Trophoblast cell (in vitro differentiated cells and primary cell): Measurements from ENCODE around the gene WDR77.

Experiments
- DNase-seq, 2 donors: peaks; one replicate each; pipeline ENCODE4 v3.0.0-alpha.2; 2016
- H2AFZ ChIP-seq: 2 replicates; pipeline ENCODE4 v1.6.1; 2013; ENCODE audit warnings: low read length, moderate library complexity, mild to moderate bottlenecking; ENCODE audit not compliant: insufficient read depth, poor library complexity
- H2AK5ac ChIP-seq: 2 replicates; pipeline ENCODE4 v1.6.1; 2013; ENCODE audit warnings: mild to moderate bottlenecking, low read length
- H2BK120ac ChIP-seq: 2 replicates; pipeline ENCODE4 v1.6.1; 2013; ENCODE audit warnings: low read length, mild to moderate bottlenecking, moderate library complexity; ENCODE audit not compliant: insufficient read depth, poor library complexity
- H2BK12ac ChIP-seq: 2 replicates; pipeline ENCODE4 v1.6.1; 2013; ENCODE audit warnings: mild to moderate bottlenecking, low read length, moderate library complexity
- H2BK5ac ChIP-seq: 2 replicates; pipeline ENCODE4 v1.6.1; 2013; ENCODE audit warnings: low read length, low read depth, moderate library complexity, mild to moderate bottlenecking; ENCODE audit not compliant: poor library complexity
- H3K14ac ChIP-seq: 2 replicates; pipeline ENCODE4 v1.6.1; 2013; ENCODE audit warnings: mild to moderate bottlenecking, low read length
- H3K18ac ChIP-seq: 2 replicates; pipeline ENCODE4 v1.6.1; 2013; ENCODE audit warnings: mild to moderate bottlenecking, low read length
- H3K23ac ChIP-seq: 2 replicates; pipeline ENCODE4 v1.6.1; 2013; ENCODE audit warnings: low read length
- H3K27ac ChIP-seq: 2 replicates; pipeline ENCODE4 v1.5.1; 2013; ENCODE audit warnings: low read depth, mild to moderate bottlenecking, inconsistent platforms, low read length, moderate library complexity
- H3K27me3 ChIP-seq: 2 replicates; pipeline ENCODE4 v1.6.1; 2013; ENCODE audit warnings: inconsistent platforms, mild to moderate bottlenecking, low read length, moderate library complexity; ENCODE audit not compliant: insufficient read depth
- H3K36me3 ChIP-seq, 2 experiments: 1 replicate in 1 of 2; 2 replicates in 1 of 2; pipeline ENCODE4 v1.6.1; 2013; ENCODE audit warnings: low read length in 2 of 2, mild to moderate bottlenecking in 2 of 2, moderate library complexity in 1 of 2; ENCODE audit not compliant: insufficient read depth in 2 of 2, control insufficient read depth in 1 of 2
- H3K4ac ChIP-seq: 2 replicates; pipeline ENCODE4 v1.6.1; 2013; ENCODE audit warnings: low read depth, mild to moderate bottlenecking, low read length, moderate library complexity
- H3K4me1 ChIP-seq, 2 experiments: 1 replicate in 1 of 2; 2 replicates in 1 of 2; pipeline ENCODE4 v1.6.1; 2013; ENCODE audit warnings: low read length in 2 of 2, mild to moderate bottlenecking in 2 of 2, moderate library complexity in 1 of 2; ENCODE audit not compliant: insufficient read depth in 2 of 2, control insufficient read depth in 1 of 2
- H3K4me2 ChIP-seq: 2 replicates; pipeline ENCODE4 v1.6.1; 2013; ENCODE audit warnings: inconsistent platforms, mild to moderate bottlenecking, low read length, moderate library complexity
- H3K4me3 ChIP-seq: 2 replicates; pipeline ENCODE4 v1.5.1; 2013; ENCODE audit warnings: mild to moderate bottlenecking, low read depth, low read length, inconsistent platforms
- H3K79me1 ChIP-seq: one replicate; pipeline ENCODE4 v1.6.1; 2013; ENCODE audit warnings: low read length
- H3K79me2 ChIP-seq: 2 replicates; pipeline ENCODE4 v1.6.1; 2013; ENCODE audit warnings: low read length, mild to moderate bottlenecking; ENCODE audit not compliant: control insufficient read depth, insufficient read depth, poor library complexity
- H3K9ac ChIP-seq: 2 replicates; pipeline ENCODE4 v1.6.1; 2013; ENCODE audit warnings: mild to moderate bottlenecking, low read length
- H3K9me3 ChIP-seq: 2 replicates; pipeline ENCODE4 v1.6.1; 2013; ENCODE audit warnings: low read depth, mild to moderate bottlenecking, control low read depth, inconsistent platforms, low read length; ENCODE audit not compliant: insufficient read depth
- H4K12ac ChIP-seq: 2 replicates; pipeline ENCODE4 v1.6.1; 2013; ENCODE audit warnings: low read depth, mild to moderate bottlenecking, low read length, moderate library complexity
- H4K8ac ChIP-seq: 2 replicates; pipeline ENCODE4 v1.6.1; 2013; ENCODE audit warnings: low read depth, mild to moderate bottlenecking, low read length, moderate library complexity
- H4K91ac ChIP-seq: one replicate; pipeline ENCODE4 v1.6.1; 2013; ENCODE audit warnings: low read depth, mild to moderate bottlenecking, low read length, moderate library complexity
- WGBS: extraction: QIAGEN DNeasy Blood & Tissue Kit; methylation state at CpG from one replicate; pipeline ENCODE4 v1.1.7; 2013; ENCODE audit warnings: missing lambda C conversion rate; ENCODE audit not compliant: insufficient read length, insufficient coverage; ENCODE audit errors: extremely low coverage; 5-methylcytosine and 5-hydroxymethylcytosine counted together

Gene WDR77

DNA sequence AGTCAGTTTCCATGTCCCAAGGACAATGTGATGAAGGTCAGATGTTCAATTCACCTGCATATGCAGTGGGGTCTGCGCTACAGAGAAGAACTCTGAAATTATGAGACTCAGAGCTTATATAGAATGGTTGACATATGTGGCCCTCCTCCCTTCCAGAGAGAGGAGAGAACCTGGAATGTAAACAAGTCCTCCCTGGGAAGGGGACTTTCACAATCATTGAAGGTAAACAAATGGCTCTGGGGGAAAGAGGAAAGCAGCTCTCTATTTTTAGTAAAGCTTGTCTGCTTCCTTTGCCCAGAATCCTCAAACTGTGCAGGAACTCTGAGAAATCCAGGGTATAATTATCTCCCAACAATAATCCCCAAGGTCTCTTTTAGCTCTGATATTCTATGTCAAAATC lies 31.3 kb downstream of the WDR77 start:
- Histone ChIP-seq H3K9me3 (no peaks in the 10 kb centered on the region), H3K36me3 (peaks cover 0 to 6% of the 10 kb centered on the region in 2 experiments)
- no CpG with 5 or more reads among the region's 1 CpG for WGBS

DNA sequence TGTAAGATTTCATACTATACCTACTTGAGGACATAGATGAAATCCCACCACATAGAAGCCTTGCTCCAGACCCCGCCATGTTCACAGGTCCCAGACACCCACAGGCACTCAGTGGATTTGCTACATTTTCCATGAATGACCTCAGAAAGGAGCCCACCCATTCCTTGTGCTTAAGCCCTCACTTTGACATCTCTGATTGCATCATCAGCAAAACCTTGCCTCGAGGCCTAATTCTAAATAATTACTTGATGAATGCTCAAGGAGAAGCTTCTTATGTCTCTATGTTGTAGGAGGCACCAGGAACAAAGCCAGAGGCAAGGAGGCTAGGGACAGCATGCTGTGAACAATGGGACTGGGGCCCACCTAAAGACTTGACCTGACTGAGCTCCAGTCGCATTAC lies 33.6 kb downstream of the WDR77 start:
- Histone ChIP-seq H4K91ac (no peak overlapping the region), H2BK5ac (no peak overlapping the region), H3K4me2 (no peak overlapping the region), H3K18ac (no peak overlapping the region), H2BK120ac (no peak overlapping the region), H3K27ac (no peak overlapping the region), H3K23ac (no peak overlapping the region), H4K12ac (no peak overlapping the region), H3K36me3 (peaks cover 0 to 6% of the 10 kb centered on the region in 2 experiments), H3K4ac (no peak overlapping the region), H3K79me2 (no peaks in the 10 kb centered on the region), H3K9me3 (no peaks in the 10 kb centered on the region), H2BK12ac (no peak overlapping the region), H3K79me1 (no peaks in the 10 kb centered on the region), H4K8ac (no peak overlapping the region), H3K14ac (no peak overlapping the region), H2AK5ac (no peak overlapping the region), H3K4me3 (no peak overlapping the region), H3K9ac (no peak overlapping the region), H3K27me3 (no peaks in the 10 kb centered on the region), H3K4me1 (peaks cover 0 to 2% of the 10 kb centered on the region in 2 experiments), H2AFZ (no peak overlapping the region)
- peak in 1 of 2 donors; percentile 28 for DNase-seq
- WGBS, result no CpG with 5 or more reads among the region's 3 CpGs

More for the DNA sequence above, 31.3 kb downstream of the WDR77 start:
- Histone ChIP-seq H4K8ac (no peak overlapping the region), H3K4me2 (no peak overlapping the region), H3K4me1 (peaks cover 9 to 11% of the 10 kb centered on the region in 2 experiments), H4K91ac (no peak overlapping the region), H3K4ac (no peak overlapping the region), H2AK5ac (no peak overlapping the region), H3K4me3 (no peak overlapping the region), H4K12ac (no peak overlapping the region), H2BK12ac (no peak overlapping the region), H3K23ac (no peak overlapping the region), H3K27me3 (no peaks in the 10 kb centered on the region), H3K79me1 (peaks cover 2% of the 10 kb centered on the region), H2BK120ac (no peak overlapping the region), H2AFZ (no peak overlapping the region), H3K14ac (no peak overlapping the region), H3K27ac (peak overlapping the region; percentile 3), H3K9ac (no peak overlapping the region), H3K79me2 (no peaks in the 10 kb centered on the region), H3K18ac (no peak overlapping the region), H2BK5ac (no peak overlapping the region)
- peak in 1 of 2 donors; percentile 22 for DNase-seq

DNA sequence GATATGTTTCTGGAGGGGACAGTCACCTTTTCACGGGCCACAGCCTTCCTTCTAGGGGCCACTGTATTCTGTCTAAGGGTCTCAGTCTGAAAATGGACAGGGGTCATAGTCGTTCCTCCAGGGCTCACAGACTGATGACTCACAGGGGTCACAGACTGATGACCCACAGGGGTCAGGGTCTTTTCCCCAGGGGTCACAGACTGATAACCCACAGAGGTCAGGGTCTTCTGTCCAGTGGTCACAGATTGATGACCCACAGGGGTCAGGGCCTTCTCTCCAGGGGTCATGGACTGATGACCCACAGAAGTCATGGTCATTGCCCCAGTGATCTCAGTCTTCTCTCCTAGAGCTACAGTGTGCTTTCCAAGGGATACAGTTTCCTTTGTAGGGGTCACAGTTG lies 34.3 kb downstream of the WDR77 start:
- Histone ChIP-seq H2BK12ac (no peak overlapping the region), H3K4me3 (no peak overlapping the region), H3K23ac (no peak overlapping the region), H3K27ac (no peak overlapping the region), H4K12ac (no peak overlapping the region), H2AFZ (no peak overlapping the region), H2BK5ac (no peak overlapping the region), H4K8ac (no peak overlapping the region), H3K4ac (no peak overlapping the region), H3K27me3 (no peaks in the 10 kb centered on the region), H4K91ac (no peak overlapping the region), H3K9ac (no peak overlapping the region), H3K14ac (no peak overlapping the region), H3K36me3 (peaks cover 0 to 6% of the 10 kb centered on the region in 2 experiments), H2BK120ac (no peak overlapping the region), H3K79me1 (no peaks in the 10 kb centered on the region), H2AK5ac (no peak overlapping the region), H3K18ac (no peak overlapping the region), H3K4me1 (peaks cover 0 to 2% of the 10 kb centered on the region in 2 experiments), H3K4me2 (no peak overlapping the region), H3K79me2 (no peaks in the 10 kb centered on the region), H3K9me3 (no peaks in the 10 kb centered on the region)
- no CpG with 5 or more reads among the region's 2 CpGs for WGBS
- no peak for DNase-seq

DNA sequence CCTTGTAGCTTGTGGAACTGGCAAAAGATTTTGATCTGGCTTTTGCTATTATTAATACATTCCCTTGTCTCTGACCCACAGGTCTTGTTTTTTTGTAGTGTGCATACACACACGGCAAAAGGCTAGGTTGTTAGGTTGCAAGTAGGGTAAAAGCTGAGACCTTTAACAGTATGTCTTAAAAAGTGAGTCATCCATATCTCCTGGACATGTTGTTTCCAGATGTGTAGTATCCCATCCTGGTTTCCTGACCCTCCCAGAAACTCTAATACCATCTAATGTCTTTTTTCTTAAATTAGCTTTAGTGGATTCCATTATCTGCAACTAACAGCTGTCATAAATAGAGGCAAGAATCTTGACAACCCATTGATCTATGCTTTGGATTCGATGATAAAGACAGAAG lies 36.2 kb downstream of the WDR77 start:
- Histone ChIP-seq H3K36me3 (peaks cover 0 to 6% of the 10 kb centered on the region in 2 experiments), H3K4me3 (no peak overlapping the region), H2BK5ac (no peak overlapping the region), H3K27ac (no peak overlapping the region), H3K79me1 (no peaks in the 10 kb centered on the region), H3K4me2 (no peak overlapping the region), H3K4me1 (no peaks in the 10 kb centered on the region), H2BK120ac (no peak overlapping the region), H3K18ac (no peak overlapping the region), H2BK12ac (no peak overlapping the region), H3K14ac (no peak overlapping the region), H3K9ac (no peak overlapping the region), H2AK5ac (no peak overlapping the region), H4K91ac (no peak overlapping the region), H4K12ac (no peak overlapping the region), H4K8ac (no peak overlapping the region), H2AFZ (no peak overlapping the region), H3K4ac (no peak overlapping the region), H3K9me3 (no peaks in the 10 kb centered on the region), H3K23ac (no peak overlapping the region), H3K79me2 (no peaks in the 10 kb centered on the region), H3K27me3 (no peaks in the 10 kb centered on the region)
- no peak for DNase-seq
- no CpG with 5 or more reads among the region's 2 CpGs for WGBS
